DMS114 treated with DMSO at 0.1 percent for 48 hours (cell line): ENCODE results near the gene RARB.

Experiments
- DNase-seq: peaks from one replicate; lab custom pipeline; 2025; ENCODE audit not compliant: unreplicated experiment; lab: John Stamatoyannopoulos, UW

The RARB gene

DNA sequence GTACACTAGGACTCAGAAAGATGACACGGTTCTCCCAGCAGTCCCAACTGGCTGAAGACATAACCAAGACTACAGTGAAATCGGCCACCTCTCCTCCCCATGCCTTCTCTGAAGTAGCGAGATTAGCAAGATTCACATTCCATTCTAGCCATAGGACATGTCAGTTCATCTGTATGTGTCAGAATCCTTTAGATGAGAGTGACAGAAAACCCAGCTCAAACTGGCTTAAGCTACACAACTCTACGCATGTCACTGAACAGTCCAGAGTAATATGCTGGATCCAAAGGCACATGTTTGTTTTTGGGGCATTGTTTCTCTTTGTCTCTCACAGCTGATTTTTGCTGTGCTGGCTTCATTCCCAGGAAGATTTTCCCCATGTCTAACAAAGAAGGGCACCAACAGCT lies 75.8 kb downstream of the RARB start:
- DNase-seq: no peak

GRCh38 chr3:25505581-25505980 lies 77.5 kb downstream of the RARB start:
- no peak for DNase-seq

DNA sequence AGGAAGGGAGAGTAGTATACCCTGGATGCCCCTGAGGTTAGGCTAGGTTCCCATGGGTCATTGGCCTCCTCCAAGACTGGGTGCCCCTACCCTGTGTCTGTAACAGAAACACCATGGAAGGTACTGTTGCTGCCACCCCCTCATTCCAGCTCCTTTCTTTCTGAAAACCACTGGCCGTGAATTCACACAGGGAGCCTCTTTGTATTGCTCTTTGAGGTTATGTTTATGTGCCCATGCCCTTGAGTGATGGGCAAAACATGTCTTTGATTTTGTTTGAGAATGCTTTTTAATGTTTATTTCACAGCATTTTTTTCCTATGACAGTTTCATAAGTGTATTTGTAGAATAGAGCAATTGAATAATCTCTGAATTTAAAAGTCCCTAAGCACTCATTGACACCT lies 79.7 kb downstream of the RARB start:
- no peak for DNase-seq

DNA sequence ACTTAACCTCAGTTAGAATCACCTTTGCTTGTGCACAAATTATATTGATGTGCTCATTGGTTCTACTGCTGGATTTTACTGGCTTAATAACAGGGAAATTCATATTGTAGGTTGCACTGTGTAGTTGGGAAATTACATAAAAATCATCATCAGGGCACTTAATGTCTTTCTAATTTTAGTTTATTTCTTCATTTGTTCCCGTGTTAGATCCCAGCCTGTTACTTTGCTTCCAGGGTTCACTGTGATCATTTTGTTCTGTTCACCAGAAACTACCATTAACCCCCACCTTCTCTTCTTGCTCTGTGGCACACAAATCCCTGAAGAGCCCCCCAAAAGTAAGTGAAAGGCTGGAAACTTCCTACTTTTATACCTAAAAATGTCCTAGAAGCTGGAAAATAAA lies 80.4 kb downstream of the RARB start:
- no peak for DNase-seq

DNA sequence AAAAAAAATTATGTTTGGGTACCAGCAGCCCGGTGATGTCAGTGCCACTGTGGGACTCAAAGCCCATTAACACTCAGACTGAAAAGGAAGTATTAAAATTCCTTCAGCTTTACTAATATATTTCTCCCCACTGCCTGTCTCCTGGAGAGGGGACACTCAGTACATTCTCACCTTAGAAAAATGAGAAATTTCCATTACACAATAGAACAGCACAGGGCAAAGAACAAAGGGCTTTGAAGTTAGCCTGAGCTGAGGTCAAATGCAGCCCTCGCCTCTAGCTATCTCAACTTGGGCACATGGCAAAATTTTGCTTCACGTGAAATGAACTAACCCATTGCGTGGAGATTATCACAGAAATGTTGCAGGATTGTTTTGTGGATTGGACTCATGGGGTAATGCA lies 80.8 kb downstream of the RARB start:
- no peak for DNase-seq

DNA sequence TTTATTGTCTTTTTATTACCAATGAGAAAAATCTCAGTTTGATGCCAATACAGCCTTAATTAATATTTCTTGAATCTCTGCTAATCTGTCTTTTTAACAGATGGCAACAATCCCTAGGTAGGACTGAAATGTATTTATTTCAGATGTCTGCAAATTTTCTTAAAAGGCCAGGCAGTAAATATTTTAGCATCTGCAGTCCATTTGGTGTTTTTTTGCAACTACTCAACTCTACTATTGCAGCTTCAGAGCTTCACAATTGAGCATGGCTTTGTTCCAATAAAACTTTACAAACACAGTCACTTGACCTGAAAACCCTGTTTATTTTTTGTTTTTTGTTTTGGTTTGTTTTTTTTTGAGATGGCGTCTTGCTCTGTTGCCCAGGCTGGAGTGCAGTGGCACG lies 82.7 kb downstream of the RARB start:
- no peak for DNase-seq

DNA sequence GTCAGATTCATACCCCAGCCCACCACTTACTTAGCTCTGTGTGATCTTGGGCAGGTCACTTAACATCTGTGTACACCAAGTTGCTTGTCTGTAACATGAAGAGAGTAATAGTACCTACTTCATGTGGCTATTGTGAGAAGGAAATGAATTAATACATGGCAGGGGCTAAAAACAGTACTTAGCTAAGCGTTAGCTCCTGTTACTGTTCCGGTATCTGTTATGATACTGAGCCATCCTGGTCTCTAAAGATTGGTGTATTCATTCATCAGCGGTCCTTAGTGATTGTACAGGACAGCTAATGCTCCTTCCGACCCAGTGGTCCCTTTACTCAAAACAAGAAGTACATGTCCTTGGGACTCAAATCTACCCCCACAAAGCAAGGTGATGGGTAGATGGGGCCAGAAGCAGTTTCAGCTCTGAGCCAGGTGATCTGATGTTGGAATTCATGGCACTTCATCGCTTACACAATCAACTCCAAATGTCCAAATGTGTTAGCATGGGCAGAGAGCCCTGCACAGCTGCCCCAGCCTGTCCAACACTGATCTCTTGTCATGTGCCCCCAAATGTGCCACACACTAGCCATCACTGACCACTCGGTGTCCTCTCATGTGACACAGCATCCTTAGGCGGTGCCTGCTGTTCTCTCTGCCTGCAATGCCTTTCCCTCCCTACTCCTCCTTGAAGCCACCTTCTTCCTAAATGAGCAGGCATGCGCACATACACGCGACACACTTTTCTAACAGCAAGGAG lies 84.1 kb downstream of the RARB start:
- DNase-seq: no peak

DNA sequence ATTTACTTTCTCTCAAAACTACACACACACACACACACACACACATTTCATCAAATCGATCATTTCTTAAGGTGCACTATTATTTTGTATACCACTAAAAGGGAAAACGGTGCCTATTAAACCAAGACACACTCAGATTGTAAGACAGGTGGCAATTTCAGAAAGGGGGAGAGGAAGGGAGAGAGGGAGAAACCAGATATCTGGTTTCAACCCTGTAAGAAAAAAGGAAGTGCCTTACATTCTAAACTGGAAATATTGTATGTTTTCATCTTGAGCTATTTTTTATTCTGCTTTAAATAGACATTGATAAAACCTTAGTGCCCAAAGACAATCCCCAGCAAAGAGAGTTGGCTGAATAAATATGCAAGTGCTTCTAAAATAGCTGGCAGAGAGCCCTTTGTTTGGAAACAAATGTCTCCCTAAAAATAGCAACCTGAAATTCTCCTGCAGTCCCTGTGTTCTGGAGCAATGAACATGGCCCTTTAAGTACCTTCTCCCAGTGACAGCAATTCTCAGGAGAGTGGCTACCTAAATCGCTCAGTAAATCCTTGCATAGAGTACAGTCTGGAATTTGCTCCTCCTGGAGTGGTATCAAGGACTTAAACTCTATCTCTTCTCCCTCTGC lies 85.7 kb downstream of the RARB start:
- DNase-seq: no peak

GRCh38 chr3:25515171-25515570 lies 87.1 kb downstream of the RARB start:
- no peak for DNase-seq

GRCh38 chr3:25520926-25521559 lies 93.0 kb downstream of the RARB start:
- no peak for DNase-seq

DNA sequence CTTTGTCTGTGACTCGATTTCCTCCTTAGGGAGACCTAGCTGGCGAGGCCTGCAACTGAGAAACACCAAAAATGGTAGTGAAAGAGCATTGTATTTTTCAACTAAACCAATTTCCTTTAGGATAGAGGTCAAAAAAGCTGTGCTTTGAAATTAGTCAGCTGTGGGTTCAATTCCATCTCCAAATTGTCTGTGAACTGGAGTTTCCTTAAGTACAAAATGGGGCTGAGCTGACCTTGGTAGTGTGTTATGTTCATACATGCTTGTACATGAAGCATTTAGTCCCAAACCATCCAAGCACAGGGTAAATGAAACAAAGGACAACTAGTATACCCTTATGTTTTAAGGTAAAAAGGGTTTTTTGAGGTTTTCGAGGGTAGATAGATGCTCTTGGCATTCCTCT lies 99.3 kb downstream of the RARB start:
- no peak for DNase-seq

DNA sequence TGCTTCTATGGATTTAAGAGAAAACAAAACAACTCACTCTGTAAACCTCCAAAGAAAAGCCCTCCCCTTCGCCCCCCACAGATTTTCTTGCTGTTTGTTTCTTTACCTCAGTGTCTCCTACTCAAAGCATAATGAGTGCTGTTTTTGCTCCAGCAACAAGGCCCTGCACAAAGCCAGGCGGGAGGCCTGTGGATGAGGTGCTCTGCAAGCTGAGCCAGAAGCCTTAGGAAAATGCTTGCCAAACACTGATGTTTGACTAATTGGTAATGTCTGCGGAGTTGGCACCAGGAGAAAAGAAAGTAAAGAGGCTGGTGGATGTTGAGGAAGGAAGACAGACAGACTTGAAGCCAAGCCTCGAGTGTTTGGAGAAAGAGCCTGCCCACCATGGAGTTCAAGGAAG lies 99.7 kb downstream of the RARB start:
- DNase-seq: no peak

GRCh38 chr3:25531971-25532370 lies 103.9 kb downstream of the RARB start:
- DNase-seq: no peak

GRCh38 chr3:25532431-25533162 lies 104.5 kb downstream of the RARB start:
- no peak for DNase-seq

GRCh38 chr3:25533399-25533798 lies 105.3 kb downstream of the RARB start:
- DNase-seq: no peak

GRCh38 chr3:25534007-25534406 lies 105.9 kb downstream of the RARB start:
- DNase-seq: no peak

GRCh38 chr3:25536521-25537391 lies 108.7 kb downstream of the RARB start:
- no peak for DNase-seq

DNA sequence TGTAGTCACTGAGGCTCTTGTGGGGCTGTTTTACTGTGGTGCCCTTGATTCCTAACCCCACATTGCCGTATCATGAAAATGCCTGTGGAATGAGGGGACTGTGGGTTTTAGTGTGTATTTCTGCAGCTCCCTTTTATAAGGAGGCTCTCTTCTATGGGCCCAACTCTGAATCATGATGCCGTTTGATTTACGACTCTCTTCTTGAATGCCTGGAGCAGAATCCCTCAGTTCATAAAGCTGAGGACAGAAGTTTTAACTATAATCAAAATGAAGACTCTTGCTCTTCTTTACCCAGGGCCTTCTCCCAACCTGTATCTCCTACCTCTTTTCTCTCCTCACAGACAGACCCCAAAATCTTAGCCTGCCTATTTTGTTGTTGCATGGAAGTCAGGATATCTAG lies 109.5 kb downstream of the RARB start:
- no peak for DNase-seq

DNA sequence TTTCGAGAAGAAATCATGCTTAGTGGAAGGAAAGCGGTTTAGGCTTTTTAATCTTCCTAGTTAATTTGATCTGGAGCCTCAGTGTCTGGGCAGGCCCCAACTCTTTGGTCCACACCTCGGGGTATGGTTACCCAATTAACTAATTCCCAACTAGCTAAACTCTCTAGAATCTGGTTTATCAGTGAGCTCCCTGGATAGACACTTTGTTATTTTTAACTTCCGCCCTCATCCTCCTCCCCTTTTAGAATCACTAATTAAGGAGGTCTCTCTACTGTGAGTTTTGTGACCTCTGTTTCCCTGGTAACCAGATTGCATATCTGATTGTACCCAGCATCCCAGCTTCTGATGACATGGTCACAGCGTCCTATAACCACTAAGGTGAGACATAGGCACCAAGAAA lies 112.2 kb downstream of the RARB start:
- DNase-seq: no peak

GRCh38 chr3:25542492-25543039 lies 114.5 kb downstream of the RARB start:
- DNase-seq: no peak

GRCh38 chr3:25547103-25547502 lies 119.0 kb downstream of the RARB start:
- DNase-seq: no peak
